Activated CD4-positive, alpha-beta T cell treated with anti-CD3 and anti-CD28 coated beads, Interleukin-2, amount 10 ng/mL, durations not matched to agents 7 days and 5 days (primary cell): ENCODE results near the gene CENPT. TPM values are rescaled to one million over a fixed set of nuclear protein-coding genes. Genes with fewer than 3 reads are reported as not detected.

Experiments
- CTCF ChIA-PET: fragments of 350-600 bp; sonication (Branson Sonifier 250); formaldehyde crosslinking; loops from one replicate; lab custom pipeline; 2021; ENCODE audit warnings: antibody characterized with exemption; lab: Charles Lee
- POLR2A ChIA-PET: fragments of 350-600 bp; sonication (Branson Sonifier 250); formaldehyde crosslinking; loops from one replicate; lab custom pipeline; 2021; ENCODE audit warnings: antibody characterized with exemption; lab: Charles Lee
- DNase-seq: peaks from one replicate; pipeline ENCODE4 v3.0.0-alpha.2; 2020
- H3K27ac Mint-ChIP-seq: one replicate; pipeline ENCODE4 v1.8.0; 2021; ENCODE audit warnings: mild to moderate bottlenecking, moderate library complexity, mixed read lengths
- H3K27me3 Mint-ChIP-seq: one replicate; pipeline ENCODE4 v1.8.0; 2021; ENCODE audit warnings: mixed read lengths
- H3K36me3 Mint-ChIP-seq: one replicate; pipeline ENCODE4 v1.8.0; 2021; ENCODE audit warnings: low read depth, mixed read lengths
- H3K4me1 Mint-ChIP-seq: one replicate; pipeline ENCODE4 v1.8.0; 2021; ENCODE audit warnings: mixed read lengths
- H3K4me3 Mint-ChIP-seq: one replicate; pipeline ENCODE4 v1.8.0; 2021; ENCODE audit warnings: mild to moderate bottlenecking, moderate library complexity, mixed read lengths
- H3K9me3 Mint-ChIP-seq: one replicate; pipeline ENCODE4 v1.8.0; 2021; ENCODE audit warnings: mixed read lengths
- total RNA-seq, 2 experiments: library from RNA; stranded (reverse); gene quantifications; one replicate each; pipeline ENCODE4 v1.2.3, GENCODE V29; 2021

The CENPT gene
- total RNA-seq, 2 experiments from 2014 or later: 62.1 to 64.0 TPM

- ChIA-PET CTCF (interaction anchor here (0.7 to 3.6 kb wide), 5 partner anchors 15 to 280 kb away, joined by 3 to 26 read pairs (median 6); no protein-coding TSS in a partner anchor), POLR2A (interaction anchor here (0.6 kb wide), 1 partner anchor 43 kb away, joined by 3 read pairs; no protein-coding TSS in a partner anchor)
- H3K4me1 Mint-ChIP-seq: peaks cover 60% of the 10 kb centered on the region
- H3K36me3 Mint-ChIP-seq: peaks cover 67% of the 10 kb centered on the region
- no peak overlapping the region for H3K4me3 Mint-ChIP-seq
- DNase-seq: no peak
- H3K9me3 Mint-ChIP-seq: no peaks in the 10 kb centered on the region
- no peaks in the 10 kb centered on the region for H3K27me3 Mint-ChIP-seq
- H3K27ac Mint-ChIP-seq: peak overlapping the region; percentile 87
These were observed 46.3 kb downstream of the CENPT start for GRCh38 chr16:67801241-67801640.

DNA sequence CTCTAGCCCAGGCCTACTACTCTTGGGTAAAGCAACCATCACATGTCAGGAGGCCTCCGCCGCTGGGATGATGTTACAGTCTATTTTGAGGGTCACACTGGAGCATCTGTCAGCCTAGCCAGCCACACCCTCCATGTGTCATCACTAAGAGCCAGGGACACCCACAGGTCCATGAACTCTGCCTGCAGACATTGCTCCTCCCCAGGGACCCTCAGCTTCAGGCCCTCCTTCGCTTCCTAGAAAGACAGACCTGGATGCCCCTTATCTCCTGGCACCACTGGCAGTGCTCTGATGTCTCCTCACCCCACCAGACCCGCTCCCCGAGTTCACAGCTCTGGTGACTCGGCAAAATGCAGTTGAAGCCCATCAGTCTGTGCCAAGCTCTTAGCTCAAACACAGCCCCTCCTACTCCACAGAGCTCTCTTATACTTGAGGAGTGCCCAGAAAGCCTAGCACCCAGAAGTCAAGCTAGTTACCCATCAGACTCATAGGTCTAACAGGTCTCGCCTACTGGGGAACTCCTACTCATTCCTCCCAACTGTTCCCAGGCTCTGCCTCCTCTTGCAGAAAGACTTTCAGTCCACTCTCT lies 47.1 kb downstream of the CENPT start:
- DNase-seq: no peak
- Mint-ChIP-seq H3K9me3 (no peaks in the 10 kb centered on the region), H3K27me3 (no peaks in the 10 kb centered on the region), H3K4me3 (no peak overlapping the region), H3K4me1 (peaks cover 59% of the 10 kb centered on the region), H3K36me3 (peaks cover 66% of the 10 kb centered on the region), H3K27ac (peak overlapping the region; percentile 87)
- ChIA-PET POLR2A (no interaction called here), CTCF (interaction anchor here (0.6 to 3.6 kb wide), 5 partner anchors 9 to 280 kb away, joined by 3 to 26 read pairs (median 6); no protein-coding TSS in a partner anchor)

- Mint-ChIP-seq H3K36me3 (peaks cover 32% of the 10 kb centered on the region), H3K27ac (no peak overlapping the region), H3K27me3 (no peaks in the 10 kb centered on the region), H3K4me1 (peaks cover 24% of the 10 kb centered on the region), H3K4me3 (no peak overlapping the region), H3K9me3 (no peaks in the 10 kb centered on the region)
- CTCF ChIA-PET: interaction anchor here (0.5 to 0.8 kb wide), 3 partner anchors 10 to 320 kb away, joined by 3 read pairs; no protein-coding TSS in a partner anchor
- POLR2A ChIA-PET: no interaction called here
- DNase-seq: no peak
These were observed 51.3 kb downstream of the CENPT start for GRCh38 chr16:67796099-67796718.

DNA sequence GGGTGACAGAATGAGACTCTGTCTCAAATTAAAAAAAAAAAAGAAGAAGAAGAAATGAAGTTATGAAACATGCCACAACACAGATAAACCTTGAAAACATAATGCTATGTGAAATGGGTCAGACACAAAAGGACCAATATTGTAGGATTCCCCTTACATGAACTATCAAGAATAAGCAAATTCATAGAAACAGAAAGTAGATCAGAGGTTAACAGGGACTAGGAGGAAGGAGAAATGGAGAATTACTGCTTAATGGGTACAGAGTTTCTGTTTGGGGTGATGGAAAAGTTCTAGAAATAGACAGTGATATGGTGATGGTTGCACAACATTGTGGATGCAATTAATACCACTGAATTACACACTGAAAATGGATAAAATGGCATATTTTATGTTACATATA lies 57.4 kb downstream of the CENPT start:
- H3K36me3 Mint-ChIP-seq: peaks cover 6% of the 10 kb centered on the region
- H3K27ac Mint-ChIP-seq: no peak overlapping the region
- ChIA-PET CTCF (no interaction called here), POLR2A (no interaction called here)
- peaks cover 7% of the 10 kb centered on the region for H3K4me1 Mint-ChIP-seq
- DNase-seq: no peak
- H3K9me3 Mint-ChIP-seq: no peaks in the 10 kb centered on the region
- H3K4me3 Mint-ChIP-seq: no peak overlapping the region
- no peaks in the 10 kb centered on the region for H3K27me3 Mint-ChIP-seq

GRCh38 chr16:67786491-67786890 lies 61.0 kb downstream of the CENPT start:
- Mint-ChIP-seq H3K4me3 (no peak overlapping the region), H3K9me3 (no peaks in the 10 kb centered on the region), H3K27me3 (no peaks in the 10 kb centered on the region), H3K4me1 (peaks cover 13% of the 10 kb centered on the region), H3K27ac (no peak overlapping the region), H3K36me3 (peaks cover 13% of the 10 kb centered on the region)
- CTCF ChIA-PET: interaction anchor here (1.6 to 2.7 kb wide), 2 partner anchors 14 to 30 kb away, joined by 3 to 8 read pairs; no protein-coding TSS in a partner anchor
- POLR2A ChIA-PET: no interaction called here
- no peak for DNase-seq

DNA sequence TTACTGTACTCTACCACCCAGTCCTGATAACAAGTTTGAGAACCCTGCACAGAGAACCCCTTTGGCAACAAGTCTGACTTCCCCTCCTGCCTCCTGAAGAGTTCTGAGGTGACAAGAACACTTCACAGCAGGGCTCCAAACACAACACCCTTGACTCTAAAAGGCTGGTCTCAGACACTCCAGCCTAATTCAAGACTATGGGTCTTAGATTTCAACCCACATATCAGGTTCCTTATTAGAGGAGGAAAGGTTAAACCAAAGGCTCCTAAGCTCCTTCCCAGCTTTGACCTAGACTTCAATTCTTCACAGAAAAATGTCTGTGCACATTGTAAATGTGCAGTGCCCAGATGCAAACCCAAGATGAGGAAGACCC lies 64.2 kb downstream of the CENPT start:
- POLR2A ChIA-PET: no interaction called here
- peaks cover 18% of the 10 kb centered on the region for H3K36me3 Mint-ChIP-seq
- no peak overlapping the region for H3K4me3 Mint-ChIP-seq
- CTCF ChIA-PET: interaction anchor here (1.8 kb wide), 1 partner anchor 111 kb away, joined by 5 read pairs; no protein-coding TSS in a partner anchor
- no peak for DNase-seq
- H3K9me3 Mint-ChIP-seq: no peaks in the 10 kb centered on the region
- H3K4me1 Mint-ChIP-seq: peaks cover 35% of the 10 kb centered on the region
- H3K27me3 Mint-ChIP-seq: no peaks in the 10 kb centered on the region
- H3K27ac Mint-ChIP-seq: no peak overlapping the region

DNA sequence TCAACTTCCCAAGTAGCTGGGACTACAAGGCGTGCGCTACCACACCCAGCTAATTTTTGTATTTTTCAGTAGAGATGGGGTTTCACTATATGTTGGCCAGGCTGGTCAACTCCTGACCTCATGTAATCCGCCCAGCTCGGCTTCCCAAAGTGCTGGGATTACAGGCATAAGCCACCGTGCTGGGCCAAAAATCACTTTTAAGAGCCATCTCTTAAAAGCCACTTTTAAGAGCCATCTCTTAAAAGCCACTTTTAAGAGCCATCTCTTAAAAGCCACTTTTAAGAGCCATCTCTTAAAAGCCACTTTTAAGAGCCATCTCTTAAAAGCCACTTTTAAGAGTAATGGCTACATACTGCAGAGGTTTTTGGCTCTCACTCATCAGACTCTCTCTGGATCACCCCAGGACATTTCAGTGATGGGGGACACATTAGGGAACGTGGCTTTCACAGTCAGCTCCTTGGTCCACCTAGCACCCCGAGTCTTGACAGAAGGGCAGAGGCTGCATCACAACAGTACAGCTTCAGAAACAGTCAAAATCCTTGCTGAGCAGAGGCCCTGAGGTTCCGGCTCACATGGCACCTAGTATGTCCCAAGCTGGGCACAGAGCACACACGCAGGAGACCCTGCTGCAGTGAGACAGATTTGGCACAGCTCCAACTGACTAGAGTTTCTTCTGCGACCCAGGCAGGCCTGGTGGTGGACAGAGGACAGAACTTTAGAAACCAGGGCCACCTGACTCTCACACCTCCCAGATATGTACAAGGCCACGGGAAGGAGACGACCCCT lies 64.7 kb downstream of the CENPT start:
- peaks cover 18% of the 10 kb centered on the region for H3K36me3 Mint-ChIP-seq
- H3K4me1 Mint-ChIP-seq: peaks cover 36% of the 10 kb centered on the region
- no peaks in the 10 kb centered on the region for H3K9me3 Mint-ChIP-seq
- CTCF ChIA-PET: interaction anchor here (1.2 to 3.7 kb wide), 4 partner anchors 20 to 111 kb away, joined by 3 to 23 read pairs (median 4); no protein-coding TSS in a partner anchor
- H3K27ac Mint-ChIP-seq: no peak overlapping the region
- H3K4me3 Mint-ChIP-seq: no peak overlapping the region
- H3K27me3 Mint-ChIP-seq: no peaks in the 10 kb centered on the region
- no peak for DNase-seq
- POLR2A ChIA-PET: no interaction called here

DNA sequence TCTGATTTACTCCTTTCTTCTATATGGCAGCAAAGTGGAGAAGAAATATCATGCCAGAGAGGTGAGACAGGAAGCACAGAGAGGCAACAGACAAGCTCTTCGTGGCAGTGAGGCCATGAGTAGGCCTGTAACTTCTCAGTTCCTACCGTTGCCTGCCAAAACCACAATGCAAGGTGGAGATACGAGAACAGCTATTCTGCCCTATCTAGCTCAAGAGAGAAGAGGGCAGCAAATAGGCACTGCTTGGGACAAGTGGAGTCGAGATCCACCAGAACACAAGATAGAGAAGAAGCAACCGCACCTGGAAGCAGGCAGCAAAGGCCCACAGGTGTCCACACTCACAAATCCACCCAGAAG lies 66.0 kb downstream of the CENPT start:
- ChIA-PET POLR2A (interaction anchor here (0.5 kb wide), 1 partner anchor 21 kb away, joined by 3 read pairs; no protein-coding TSS in a partner anchor), CTCF (interaction anchor here (1.2 to 3.7 kb wide), 6 partner anchors 10 to 35 kb away, joined by 3 to 23 read pairs (median 6); no protein-coding TSS in a partner anchor)
- H3K4me3 Mint-ChIP-seq: no peak overlapping the region
- H3K27me3 Mint-ChIP-seq: no peaks in the 10 kb centered on the region
- peaks cover 18% of the 10 kb centered on the region for H3K36me3 Mint-ChIP-seq
- peak; percentile 58 for DNase-seq
- H3K9me3 Mint-ChIP-seq: no peaks in the 10 kb centered on the region
- peaks cover 36% of the 10 kb centered on the region for H3K4me1 Mint-ChIP-seq
- H3K27ac Mint-ChIP-seq: peak overlapping the region; percentile 86

- peaks cover 18% of the 10 kb centered on the region for H3K36me3 Mint-ChIP-seq
- H3K4me1 Mint-ChIP-seq: peaks cover 36% of the 10 kb centered on the region
- H3K4me3 Mint-ChIP-seq: no peak overlapping the region
- no peaks in the 10 kb centered on the region for H3K27me3 Mint-ChIP-seq
- peak overlapping the region; percentile 86 for H3K27ac Mint-ChIP-seq
- ChIA-PET CTCF (interaction anchor here (1.2 to 3.7 kb wide), 6 partner anchors 9 to 36 kb away, joined by 3 to 23 read pairs (median 6); no protein-coding TSS in a partner anchor), POLR2A (interaction anchor here (0.5 kb wide), 1 partner anchor 22 kb away, joined by 3 read pairs; no protein-coding TSS in a partner anchor)
- no peaks in the 10 kb centered on the region for H3K9me3 Mint-ChIP-seq
- DNase-seq: no peak
These were observed 66.5 kb downstream of the CENPT start for GRCh38 chr16:67780847-67781564.

DNA sequence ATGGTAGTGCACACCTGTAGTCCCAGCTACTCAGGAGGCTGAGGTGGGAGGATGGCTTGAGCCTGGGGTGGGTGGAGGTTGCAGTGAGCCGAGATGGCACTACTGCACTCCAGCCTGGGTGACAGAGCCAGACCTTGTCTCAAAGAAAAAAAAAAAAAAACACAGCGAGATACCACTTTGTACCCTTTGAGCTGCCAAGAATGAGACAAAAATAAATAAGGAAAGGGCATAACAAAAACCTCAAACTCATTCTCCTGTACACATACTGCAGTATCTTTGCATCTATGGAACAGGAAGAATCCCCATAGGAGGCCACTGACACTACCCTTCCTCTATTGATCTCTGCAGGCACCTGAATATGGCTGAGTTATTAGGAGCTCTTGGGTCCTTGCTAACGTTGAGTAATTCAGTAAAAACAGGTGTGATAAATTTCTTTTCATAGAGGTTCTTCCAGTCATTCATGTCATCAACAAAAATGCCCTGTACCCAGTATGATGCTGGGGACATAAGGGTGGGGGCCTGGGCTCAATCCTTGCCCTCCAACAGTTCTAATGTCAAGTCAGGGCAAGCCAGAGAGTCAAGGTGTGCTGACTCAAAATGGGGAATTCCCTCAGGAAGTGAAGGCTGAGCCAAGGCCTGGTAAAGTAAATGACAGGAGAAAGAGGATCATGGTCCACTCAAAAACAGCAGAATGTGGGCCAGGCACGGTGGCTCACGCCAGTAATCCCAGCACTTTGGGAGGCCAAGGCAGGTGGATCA lies 68.1 kb downstream of the CENPT start:
- CTCF ChIA-PET: interaction anchor here (0.6 to 3.7 kb wide), 5 partner anchors 8 to 448 kb away, joined by 3 to 23 read pairs (median 5); no protein-coding TSS in a partner anchor
- H3K4me1 Mint-ChIP-seq: peaks cover 36% of the 10 kb centered on the region
- H3K27me3 Mint-ChIP-seq: no peaks in the 10 kb centered on the region
- no peak overlapping the region for H3K4me3 Mint-ChIP-seq
- POLR2A ChIA-PET: no interaction called here
- H3K36me3 Mint-ChIP-seq: peaks cover 20% of the 10 kb centered on the region
- no peaks in the 10 kb centered on the region for H3K9me3 Mint-ChIP-seq
- H3K27ac Mint-ChIP-seq: no peak overlapping the region
- DNase-seq: no peak
